Measurements from ENCODE around the gene CHEK2. TPM values are rescaled to one million over a fixed set of nuclear protein-coding genes. Genes with fewer than 3 reads are reported as not detected.
"Not testable (repeated sequence)": the region's sequence is repeated elsewhere in the genome, so short reads cannot be mapped to it uniquely, and the experiment has no call there.

The CHEK2 gene
- polyA plus RNA-seq, 1 donor from 2014 or later = 3.1 TPM

GRCh38 chr22:28742562-28742962, 942 bp upstream of the CHEK2 start:
- Histone ChIP-seq H3K36me3 (ENCODE audit: insufficient read depth, low read length) (no peaks in the 10 kb centered on the region), H3F3A (ENCODE audit: insufficient read depth, low read length, poor library complexity, severe bottlenecking) (no peaks in the 10 kb centered on the region), H3K9me3 (ENCODE audit: low read length) (no peaks in the 10 kb centered on the region), H3K27ac (ENCODE audit: low read length) (peak overlapping the region; percentile 81), H3K4me3 (ENCODE audit: low read length) (peak overlapping the region; percentile 84), H3K27me3 (ENCODE audit: insufficient read depth, low read depth, low read length) (no peaks in the 10 kb centered on the region), H3K79me2 (replicated peaks; ENCODE audit: insufficient read depth, low read length) (no peaks in the 10 kb centered on the region), H2AFZ (ENCODE audit: low read depth, low read length) (peak overlapping the region; percentile 95), H3K9ac (ENCODE audit: low read length) (peak overlapping the region; percentile 82), H3K4me2 (ENCODE audit: low read length) (peak overlapping the region; percentile 77), H4K20me1 (ENCODE audit: insufficient read depth) (no peaks in the 10 kb centered on the region), H3K9me2 (ENCODE audit: insufficient read depth, low read length) (no peaks in the 10 kb centered on the region)
- TF ChIP-seq CTCF (IDR thresholded peaks at IDR 0.05; ENCODE audit: poor library complexity, severe bottlenecking) = no peak
- no peak for TF ChIP-seq EZH2 (IDR thresholded peaks at IDR 0.05; ENCODE audit: borderline replicate concordance, insufficient read depth, low read length, poor library complexity, severe bottlenecking)
- TF ChIP-seq EP300 (conservative IDR thresholded peaks at IDR 0.05; ENCODE audit: poor library complexity, severe bottlenecking) = no peak
- no peak for TF ChIP-seq TAF1 (IDR thresholded peaks at IDR 0.05; ENCODE audit: low read depth)
- no peak for TF ChIP-seq RAD21 (conservative IDR thresholded peaks at IDR 0.05)
- no peak for TF ChIP-seq POLR2AphosphoS5 (IDR thresholded peaks at IDR 0.05)
- no peak for TF ChIP-seq MXI1 (conservative IDR thresholded peaks at IDR 0.05; ENCODE audit: poor library complexity, severe bottlenecking)

GRCh38 chr22:28741200-28741784, 328 bp downstream of the CHEK2 start:
- Histone ChIP-seq H3K79me2 (replicated peaks; ENCODE audit: insufficient read depth, low read length) (no peaks in the 10 kb centered on the region), H3K9me3 (ENCODE audit: low read length) (no peaks in the 10 kb centered on the region), H2AFZ (ENCODE audit: low read depth, low read length) (no peak overlapping the region), H3K9ac (ENCODE audit: low read length) (no peak overlapping the region), H3K9me2 (ENCODE audit: insufficient read depth, low read length) (no peaks in the 10 kb centered on the region), H3K27ac (ENCODE audit: low read length) (no peak overlapping the region), H3F3A (ENCODE audit: insufficient read depth, low read length, poor library complexity, severe bottlenecking) (no peaks in the 10 kb centered on the region), H4K20me1 (ENCODE audit: insufficient read depth) (no peaks in the 10 kb centered on the region), H3K36me3 (ENCODE audit: insufficient read depth, low read length) (no peaks in the 10 kb centered on the region), H3K27me3 (ENCODE audit: insufficient read depth, low read depth, low read length) (no peaks in the 10 kb centered on the region), H3K4me2 (ENCODE audit: low read length) (peak overlapping the region; percentile 36), H3K4me3 (ENCODE audit: low read length) (peak overlapping the region; percentile 84)
- TF ChIP-seq EZH2 (IDR thresholded peaks at IDR 0.05; ENCODE audit: borderline replicate concordance, insufficient read depth, low read length, poor library complexity, severe bottlenecking) (no peak), REST (IDR thresholded peaks at IDR 0.05; ENCODE audit: borderline replicate concordance) (no peak), EP300 (conservative IDR thresholded peaks at IDR 0.05; ENCODE audit: poor library complexity, severe bottlenecking) (no peak), TAF1 (IDR thresholded peaks at IDR 0.05; ENCODE audit: low read depth) (no peak), CTCF (IDR thresholded peaks at IDR 0.05; ENCODE audit: poor library complexity, severe bottlenecking) (no peak), MXI1 (conservative IDR thresholded peaks at IDR 0.05; ENCODE audit: poor library complexity, severe bottlenecking) (no peak), SMC3 (conservative IDR thresholded peaks at IDR 0.05; ENCODE audit: poor library complexity) (no peak), RAD21 (conservative IDR thresholded peaks at IDR 0.05) (no peak), POLR2AphosphoS5 (IDR thresholded peaks at IDR 0.05) (no peak)

GRCh38 chr22:28738876-28739275, 2.7 kb downstream of the CHEK2 start:
- not testable (repeated sequence) for H3K27me3 ChIP-seq (ENCODE audit: insufficient read depth, low read depth, low read length); H3K27ac ChIP-seq (ENCODE audit: low read length); H3K4me3 ChIP-seq (ENCODE audit: low read length); H3K4me2 ChIP-seq (ENCODE audit: low read length); H3K36me3 ChIP-seq (ENCODE audit: insufficient read depth, low read length); H3K79me2 ChIP-seq (replicated peaks; ENCODE audit: insufficient read depth, low read length); H3K9me2 ChIP-seq (ENCODE audit: insufficient read depth, low read length); H3K9ac ChIP-seq (ENCODE audit: low read length); H3F3A ChIP-seq (ENCODE audit: insufficient read depth, low read length, poor library complexity, severe bottlenecking); H3K9me3 ChIP-seq (ENCODE audit: low read length); H2AFZ ChIP-seq (ENCODE audit: low read depth, low read length); H4K20me1 ChIP-seq (ENCODE audit: insufficient read depth)

All from neural cell (in vitro differentiated cells).